HCT116 (cell line): ENCODE data around the gene ZNF207.

Experiments
- CEBPB ChIP-seq: IDR thresholded peaks from 2 replicates; pipeline ENCODE4 v1.6.1; 2012; ENCODE audit warnings: low read depth
- CTCF ChIP-seq, 3 experiments: fragments of 200-600 bp in 1 of 3; sonication (generic) in 1 of 3; IDR thresholded peaks in 2 of 3; conservative IDR thresholded peaks in 1 of 3; 2 replicates each; pipeline ENCODE4 v1.5.1; 2012 to 2017; ENCODE audit warnings: low read depth in 2 of 3, low read length in 2 of 3, antibody characterized with exemption in 1 of 3, borderline replicate concordance in 1 of 3, control low read depth in 1 of 3, mild to moderate bottlenecking in 1 of 3, mixed read lengths in 1 of 3, mixed run types in 1 of 3, moderate library complexity in 1 of 3; ENCODE audit not compliant: insufficient read depth in 1 of 3
- EZH2 ChIP-seq: fragments of 200-600 bp; sonication (generic); IDR thresholded peaks from 2 replicates; pipeline ENCODE4 v1.6.1; 2017; ENCODE audit warnings: antibody characterized with exemption, mixed run types
- POLR2AphosphoS5 ChIP-seq: IDR thresholded peaks from 2 replicates; pipeline ENCODE4 v1.6.1; 2011; ENCODE audit warnings: mild to moderate bottlenecking, low read depth, low read length, moderate library complexity
- ZBTB33 ChIP-seq: IDR thresholded peaks from 2 replicates; pipeline ENCODE4 v1.6.1; 2011; ENCODE audit warnings: mild to moderate bottlenecking, low read length, moderate library complexity; ENCODE audit not compliant: insufficient replicate concordance; ENCODE audit errors: extremely low read depth
- TF ChIP-seq, protein P1 (sequence below): IDR thresholded peaks from 2 replicates; pipeline ENCODE4 v1.6.1; 2012
- TF ChIP-seq, protein P2 (sequence below): IDR thresholded peaks from 2 replicates; pipeline ENCODE4 v1.6.1; 2012; ENCODE audit warnings: low read depth

- no peak for TF ChIP-seq CEBPB
- TF ChIP-seq CTCF (IDR thresholded peaks at IDR 0.05 in 2 of 3, conservative IDR thresholded peaks at IDR 0.05 in 1 of 3; ENCODE audit: borderline replicate concordance in 1 of 3, insufficient read depth in 1 of 3, low read depth in 2 of 3, low read length in 2 of 3), result no peak
- no peak for TF ChIP-seq POLR2AphosphoS5
- TF ChIP-seq, protein P1, sequence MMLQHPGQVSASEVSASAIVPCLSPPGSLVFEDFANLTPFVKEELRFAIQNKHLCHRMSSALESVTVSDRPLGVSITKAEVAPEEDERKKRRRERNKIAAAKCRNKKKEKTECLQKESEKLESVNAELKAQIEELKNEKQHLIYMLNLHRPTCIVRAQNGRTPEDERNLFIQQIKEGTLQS, result no peak
- TF ChIP-seq, protein P2, sequence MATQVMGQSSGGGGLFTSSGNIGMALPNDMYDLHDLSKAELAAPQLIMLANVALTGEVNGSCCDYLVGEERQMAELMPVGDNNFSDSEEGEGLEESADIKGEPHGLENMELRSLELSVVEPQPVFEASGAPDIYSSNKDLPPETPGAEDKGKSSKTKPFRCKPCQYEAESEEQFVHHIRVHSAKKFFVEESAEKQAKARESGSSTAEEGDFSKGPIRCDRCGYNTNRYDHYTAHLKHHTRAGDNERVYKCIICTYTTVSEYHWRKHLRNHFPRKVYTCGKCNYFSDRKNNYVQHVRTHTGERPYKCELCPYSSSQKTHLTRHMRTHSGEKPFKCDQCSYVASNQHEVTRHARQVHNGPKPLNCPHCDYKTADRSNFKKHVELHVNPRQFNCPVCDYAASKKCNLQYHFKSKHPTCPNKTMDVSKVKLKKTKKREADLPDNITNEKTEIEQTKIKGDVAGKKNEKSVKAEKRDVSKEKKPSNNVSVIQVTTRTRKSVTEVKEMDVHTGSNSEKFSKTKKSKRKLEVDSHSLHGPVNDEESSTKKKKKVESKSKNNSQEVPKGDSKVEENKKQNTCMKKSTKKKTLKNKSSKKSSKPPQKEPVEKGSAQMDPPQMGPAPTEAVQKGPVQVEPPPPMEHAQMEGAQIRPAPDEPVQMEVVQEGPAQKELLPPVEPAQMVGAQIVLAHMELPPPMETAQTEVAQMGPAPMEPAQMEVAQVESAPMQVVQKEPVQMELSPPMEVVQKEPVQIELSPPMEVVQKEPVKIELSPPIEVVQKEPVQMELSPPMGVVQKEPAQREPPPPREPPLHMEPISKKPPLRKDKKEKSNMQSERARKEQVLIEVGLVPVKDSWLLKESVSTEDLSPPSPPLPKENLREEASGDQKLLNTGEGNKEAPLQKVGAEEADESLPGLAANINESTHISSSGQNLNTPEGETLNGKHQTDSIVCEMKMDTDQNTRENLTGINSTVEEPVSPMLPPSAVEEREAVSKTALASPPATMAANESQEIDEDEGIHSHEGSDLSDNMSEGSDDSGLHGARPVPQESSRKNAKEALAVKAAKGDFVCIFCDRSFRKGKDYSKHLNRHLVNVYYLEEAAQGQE, result no peak
- TF ChIP-seq EZH2, result no peak
- TF ChIP-seq ZBTB33, result no peak
Observed at GRCh38 chr17:32307658-32308057, 42.3 kb upstream of the ZNF207 start.
